BLaER1 (cell line): ENCODE measurements around the gene PPP6C.

Experiments
- H3K27ac ChIP-seq: shearing (Covaris generic); formaldehyde crosslinking; 2 replicates; pipeline ENCODE4 v1.8.1; 2022
- H3K27me3 ChIP-seq: shearing (Covaris generic); formaldehyde crosslinking; 2 replicates; pipeline ENCODE4 v1.8.1; 2022
- H3K36me3 ChIP-seq: shearing (Covaris generic); formaldehyde crosslinking; 2 replicates; pipeline ENCODE4 v1.8.1; 2022
- H3K4me1 ChIP-seq: shearing (Covaris generic); formaldehyde crosslinking; 2 replicates; pipeline ENCODE4 v1.8.1; 2022
- H3K4me2 ChIP-seq: shearing (Covaris generic); formaldehyde crosslinking; 2 replicates; pipeline ENCODE4 v1.8.1; 2022
- H3K4me3 ChIP-seq: shearing (Covaris generic); formaldehyde crosslinking; 2 replicates; pipeline ENCODE4 v1.8.1; 2022
- H3K9ac ChIP-seq: shearing (Covaris generic); formaldehyde crosslinking; 2 replicates; pipeline ENCODE4 v1.8.1; 2022
- H3K9me3 ChIP-seq: shearing (Covaris generic); formaldehyde crosslinking; 2 replicates; pipeline ENCODE4 v1.8.1; 2022
- H4K20me1 ChIP-seq: shearing (Covaris generic); formaldehyde crosslinking; 2 replicates; pipeline ENCODE4 v1.8.1; 2022
- Cebpa-rat ChIP-seq: shearing (Covaris generic); IDR thresholded peaks from 2 replicates; pipeline ENCODE4 v1.8.1; 2022

PPP6C gene

DNA sequence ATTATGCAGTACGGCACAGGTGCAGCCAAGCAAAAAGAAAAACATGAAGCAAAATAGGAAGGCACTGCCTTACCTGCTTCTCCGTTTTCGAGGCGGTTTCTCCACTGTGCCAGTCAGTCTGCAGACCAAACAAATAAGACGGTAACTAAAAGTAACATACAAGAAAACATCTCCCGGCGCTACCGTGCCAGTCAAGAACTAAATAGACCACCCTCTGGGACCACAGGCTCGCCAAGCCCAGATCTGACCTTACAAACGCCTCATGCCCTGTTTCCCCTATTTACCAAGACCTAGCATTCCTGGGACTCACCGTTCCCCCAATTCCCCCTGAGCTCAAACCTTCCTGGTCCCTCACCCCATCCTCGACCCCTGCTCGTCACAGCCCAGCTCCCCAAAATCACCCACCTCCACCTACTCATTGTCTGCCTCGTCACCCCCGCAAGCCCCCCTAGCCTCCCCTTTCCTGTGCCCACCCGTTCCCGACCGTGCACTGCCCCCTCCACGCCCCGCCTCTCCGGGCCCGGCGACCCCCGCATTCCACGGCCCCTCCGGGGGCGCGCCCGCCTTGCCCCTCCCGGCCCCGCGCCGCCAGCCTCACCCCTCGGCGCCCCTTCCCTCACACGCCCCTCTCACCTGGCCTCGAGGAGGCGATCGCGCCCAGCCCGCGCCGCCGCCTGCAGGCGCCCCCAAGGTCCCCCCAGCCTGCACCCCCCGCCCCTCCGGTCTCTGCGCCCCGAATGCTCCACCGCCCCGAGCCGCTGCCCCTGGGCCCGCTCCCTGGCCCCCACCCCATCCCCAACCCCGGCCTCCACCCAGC, 46.8 kb downstream of the PPP6C start:
- H3K27ac ChIP-seq, result peak overlapping the region; percentile 69
- TF ChIP-seq Cebpa-rat, result no peak
- peaks cover 33% of the 10 kb centered on the region for H3K4me1 ChIP-seq
- H3K4me3 ChIP-seq, result peak overlapping the region; percentile 75
- H3K9ac ChIP-seq, result peak overlapping the region; percentile 79
- no peaks in the 10 kb centered on the region for H3K27me3 ChIP-seq
- peaks cover 21% of the 10 kb centered on the region for H3K36me3 ChIP-seq
- no peaks in the 10 kb centered on the region for H3K9me3 ChIP-seq
- no peaks in the 10 kb centered on the region for H4K20me1 ChIP-seq
- H3K4me2 ChIP-seq, result peak overlapping the region; percentile 72

DNA sequence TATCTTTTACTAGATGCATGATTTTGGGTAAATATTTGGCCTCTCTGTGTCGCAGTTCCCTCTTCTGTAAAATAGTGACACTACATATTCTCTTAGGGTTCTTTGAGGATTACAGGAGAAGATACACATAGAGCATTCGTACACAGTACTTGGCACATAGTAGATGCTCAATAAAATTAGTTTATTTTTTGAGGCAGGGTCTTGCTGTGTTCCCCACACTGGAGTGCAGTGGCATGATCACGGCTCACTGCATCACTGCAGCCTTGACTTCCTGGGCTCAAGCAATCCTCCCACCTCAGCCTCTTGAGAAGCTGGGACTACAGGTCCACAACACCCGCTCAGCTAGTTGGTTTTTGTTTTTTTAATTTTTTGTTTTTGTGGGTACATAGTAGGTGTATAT, 47.9 kb downstream of the PPP6C start:
- Histone ChIP-seq H3K9me3 (no peaks in the 10 kb centered on the region), H3K27ac (no peak overlapping the region), H3K4me3 (0 out of 2 replicates have a peak overlapping the region, but pooled peaks have one; percentile 75), H3K4me2 (peak overlapping the region; percentile 72), H3K4me1 (peaks cover 33% of the 10 kb centered on the region), H3K9ac (no peak overlapping the region), H3K27me3 (no peaks in the 10 kb centered on the region), H4K20me1 (no peaks in the 10 kb centered on the region), H3K36me3 (peaks cover 21% of the 10 kb centered on the region)
- no peak for TF ChIP-seq Cebpa-rat

DNA sequence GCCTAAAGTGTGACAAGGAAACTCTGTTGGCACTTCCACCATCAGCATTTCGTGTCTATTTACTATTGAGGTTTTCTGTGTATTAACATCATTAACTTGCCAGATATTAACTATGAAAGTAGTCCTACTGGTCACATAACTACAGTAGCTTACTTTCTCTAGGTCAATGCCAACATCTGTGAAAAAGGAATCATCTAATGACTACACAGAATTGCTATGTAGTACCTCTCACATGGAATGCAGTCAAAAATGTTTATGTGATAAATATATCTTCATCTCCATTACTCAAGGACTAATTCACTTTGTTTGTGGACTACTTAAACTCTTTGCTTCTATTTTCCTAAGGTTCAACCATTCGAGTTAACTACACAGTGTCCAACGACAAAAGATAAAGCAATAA, 48.4 kb downstream of the PPP6C start:
- TF ChIP-seq Cebpa-rat, result no peak
- Histone ChIP-seq H3K4me2 (peak overlapping the region; percentile 72; the same call in 1 of the 2 replicates), H3K27ac (no peak overlapping the region), H3K9ac (no peak overlapping the region), H4K20me1 (no peaks in the 10 kb centered on the region), H3K4me3 (no peak overlapping the region), H3K4me1 (peaks cover 33% of the 10 kb centered on the region), H3K27me3 (no peaks in the 10 kb centered on the region), H3K36me3 (peaks cover 22% of the 10 kb centered on the region), H3K9me3 (no peaks in the 10 kb centered on the region)

DNA sequence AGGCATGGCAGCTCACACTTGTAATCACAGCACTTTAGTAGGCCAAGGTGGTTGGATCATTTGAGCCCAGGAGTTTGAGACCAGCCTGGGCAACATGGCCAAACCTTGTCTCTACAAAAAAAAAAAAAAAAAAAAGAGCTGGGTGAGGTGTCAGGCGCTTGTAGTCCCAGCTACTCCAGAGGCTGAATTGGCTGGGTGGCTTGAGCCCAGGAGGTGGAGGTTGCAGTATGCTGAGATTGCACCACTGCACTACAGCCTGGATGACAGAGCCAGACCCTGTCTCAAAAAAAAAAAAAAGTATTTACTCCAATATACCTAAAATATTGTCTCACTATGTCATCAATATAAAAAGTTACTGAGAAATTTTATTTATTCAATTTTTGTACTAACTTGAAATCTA, 49.0 kb downstream of the PPP6C start:
- H3K4me3 ChIP-seq, result no peak overlapping the region
- H3K4me2 ChIP-seq, result no peak overlapping the region

DNA sequence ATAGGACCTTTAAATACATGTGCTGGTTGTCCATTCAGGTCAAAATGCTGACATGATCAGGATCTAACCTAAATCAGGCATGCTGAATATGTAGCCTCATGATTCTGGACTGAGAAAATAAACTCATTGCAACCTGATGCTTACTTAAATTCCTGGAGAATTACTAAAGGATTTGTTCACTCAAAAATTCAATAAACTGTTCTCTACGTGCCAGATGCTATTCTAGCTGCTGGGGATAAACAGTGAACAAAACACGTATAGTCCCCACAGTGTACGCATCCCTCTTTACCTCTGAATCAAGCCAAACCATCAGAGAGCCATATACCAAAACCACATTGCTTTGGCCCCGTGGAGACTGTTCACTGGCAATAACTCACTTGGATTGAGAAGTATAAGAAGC, 52.4 kb downstream of the PPP6C start:
- no peak overlapping the region for H3K9ac ChIP-seq
- no peak for TF ChIP-seq Cebpa-rat
- H3K27ac ChIP-seq, result no peak overlapping the region
- no peak overlapping the region for H3K4me2 ChIP-seq
- H3K4me1 ChIP-seq, result peaks cover 19% of the 10 kb centered on the region
- H4K20me1 ChIP-seq, result no peaks in the 10 kb centered on the region
- no peak overlapping the region for H3K4me3 ChIP-seq
- no peaks in the 10 kb centered on the region for H3K27me3 ChIP-seq
- H3K9me3 ChIP-seq, result peaks cover 21% of the 10 kb centered on the region
- H3K36me3 ChIP-seq, result peaks cover 52% of the 10 kb centered on the region

More for the DNA sequence above, 49.0 kb downstream of the PPP6C start:
- no peak overlapping the region for H3K9ac ChIP-seq
- no peak overlapping the region for H3K27ac ChIP-seq
- H4K20me1 ChIP-seq, result no peaks in the 10 kb centered on the region
- peaks cover 29% of the 10 kb centered on the region for H3K36me3 ChIP-seq
- no peaks in the 10 kb centered on the region for H3K9me3 ChIP-seq
- TF ChIP-seq Cebpa-rat, result no peak
- H3K4me1 ChIP-seq, result peaks cover 28% of the 10 kb centered on the region
- no peaks in the 10 kb centered on the region for H3K27me3 ChIP-seq

DNA sequence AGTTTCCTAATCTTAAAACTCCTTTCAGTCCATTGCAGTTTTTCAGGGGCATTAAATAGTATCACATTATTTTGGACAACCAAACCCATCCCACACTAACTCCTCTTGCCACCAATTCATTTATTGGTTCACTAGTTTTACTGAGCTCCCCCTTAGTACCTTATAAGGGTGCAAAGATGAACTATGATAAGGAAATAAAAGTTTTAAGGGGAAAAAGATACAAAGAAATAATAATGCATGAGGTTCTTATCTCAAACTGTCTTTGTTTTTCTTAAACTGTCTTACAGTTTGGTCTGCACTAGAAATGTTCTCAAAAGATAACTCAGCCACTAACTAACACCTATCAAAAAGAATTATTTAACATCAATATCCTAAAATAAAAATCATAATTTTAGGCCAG, 54.6 kb downstream of the PPP6C start:
- no peak overlapping the region for H3K4me3 ChIP-seq
- H3K27ac ChIP-seq, result no peak overlapping the region
- H3K4me2 ChIP-seq, result no peak overlapping the region
- H4K20me1 ChIP-seq, result no peaks in the 10 kb centered on the region
- peaks cover 21% of the 10 kb centered on the region for H3K9me3 ChIP-seq
- H3K27me3 ChIP-seq, result no peaks in the 10 kb centered on the region
- no peak overlapping the region for H3K9ac ChIP-seq
- peaks cover 16% of the 10 kb centered on the region for H3K4me1 ChIP-seq
- TF ChIP-seq Cebpa-rat, result no peak
- peaks cover 45% of the 10 kb centered on the region for H3K36me3 ChIP-seq

DNA sequence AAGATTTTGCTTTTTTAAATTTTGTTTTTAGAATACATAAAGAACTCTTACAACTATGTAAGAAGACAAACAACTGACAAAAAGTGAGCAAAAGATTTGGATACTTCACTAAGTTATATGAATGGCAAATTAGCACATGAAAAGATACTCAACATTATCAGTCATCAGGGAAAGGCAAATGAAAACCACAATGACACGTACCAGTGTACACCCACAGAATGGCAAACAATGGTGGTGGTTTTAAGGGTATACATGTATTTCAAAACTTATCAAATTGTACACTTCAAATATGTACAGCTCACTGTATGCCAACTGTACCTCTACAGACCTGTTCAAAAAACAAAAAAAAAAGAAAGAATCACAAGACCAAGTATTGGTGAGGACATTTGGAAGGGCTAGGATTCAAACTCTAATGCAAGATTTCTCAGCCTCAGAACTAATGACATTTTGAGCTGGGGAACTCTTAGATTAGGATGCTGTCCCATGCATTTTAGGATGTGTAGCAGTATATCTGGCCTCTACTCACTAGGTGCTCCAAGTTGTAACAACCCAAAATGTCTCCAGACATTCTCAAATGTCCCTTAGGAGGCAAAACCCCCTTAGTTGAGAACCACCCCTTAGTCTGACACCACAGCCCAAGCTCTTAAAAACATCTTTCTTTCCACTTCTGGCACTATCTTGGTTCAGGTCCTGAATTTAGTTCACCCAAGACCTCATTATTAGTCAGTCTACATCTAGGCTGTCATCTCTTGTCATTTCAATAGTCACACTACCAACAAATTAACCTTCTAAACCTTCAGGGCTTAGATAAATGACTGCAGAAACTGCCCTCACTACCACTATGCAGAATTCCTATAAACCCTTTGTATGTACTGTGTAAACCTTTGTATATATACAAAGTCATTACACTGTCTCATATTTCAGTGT, 55.9 kb downstream of the PPP6C start:
- Histone ChIP-seq H3K4me1 (peaks cover 16% of the 10 kb centered on the region), H3K4me3 (no peak overlapping the region), H3K27me3 (no peaks in the 10 kb centered on the region), H3K36me3 (peaks cover 38% of the 10 kb centered on the region), H3K27ac (no peak overlapping the region), H3K4me2 (no peak overlapping the region), H3K9ac (no peak overlapping the region), H3K9me3 (peaks cover 21% of the 10 kb centered on the region), H4K20me1 (no peaks in the 10 kb centered on the region)
- no peak for TF ChIP-seq Cebpa-rat

DNA sequence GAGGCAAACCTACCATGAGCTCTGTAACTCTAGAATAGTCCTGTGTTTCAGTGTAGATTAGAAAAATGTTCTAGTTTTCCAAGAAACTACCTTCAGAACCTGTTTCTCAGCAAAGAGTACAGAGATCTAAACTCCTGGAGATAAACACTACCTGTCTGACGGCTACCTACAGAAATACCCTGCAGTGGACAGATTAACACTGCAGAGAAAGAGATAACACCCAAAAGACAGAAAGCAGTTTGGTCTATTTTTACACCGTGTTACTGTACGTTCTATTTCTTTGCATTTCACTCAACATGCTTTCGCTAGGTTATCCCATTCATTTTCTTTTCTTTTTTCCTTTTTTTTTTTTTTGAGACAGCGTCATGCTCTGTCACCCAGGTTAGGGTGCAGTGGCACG, 57.8 kb downstream of the PPP6C start:
- H3K9ac ChIP-seq, result 0 out of 2 replicates have a peak overlapping the region, but pooled peaks have one; percentile 22
- H3K4me2 ChIP-seq, result peak overlapping the region; percentile 65
- peaks cover 30% of the 10 kb centered on the region for H3K4me1 ChIP-seq
- H4K20me1 ChIP-seq, result no peaks in the 10 kb centered on the region
- peak overlapping the region; percentile 52 for H3K27ac ChIP-seq
- H3K27me3 ChIP-seq, result no peaks in the 10 kb centered on the region
- no peak for TF ChIP-seq Cebpa-rat
- peaks cover 36% of the 10 kb centered on the region; the same call in 1 of the 2 replicates for H3K36me3 ChIP-seq
- no peak overlapping the region for H3K4me3 ChIP-seq
- H3K9me3 ChIP-seq, result peaks cover 21% of the 10 kb centered on the region

DNA sequence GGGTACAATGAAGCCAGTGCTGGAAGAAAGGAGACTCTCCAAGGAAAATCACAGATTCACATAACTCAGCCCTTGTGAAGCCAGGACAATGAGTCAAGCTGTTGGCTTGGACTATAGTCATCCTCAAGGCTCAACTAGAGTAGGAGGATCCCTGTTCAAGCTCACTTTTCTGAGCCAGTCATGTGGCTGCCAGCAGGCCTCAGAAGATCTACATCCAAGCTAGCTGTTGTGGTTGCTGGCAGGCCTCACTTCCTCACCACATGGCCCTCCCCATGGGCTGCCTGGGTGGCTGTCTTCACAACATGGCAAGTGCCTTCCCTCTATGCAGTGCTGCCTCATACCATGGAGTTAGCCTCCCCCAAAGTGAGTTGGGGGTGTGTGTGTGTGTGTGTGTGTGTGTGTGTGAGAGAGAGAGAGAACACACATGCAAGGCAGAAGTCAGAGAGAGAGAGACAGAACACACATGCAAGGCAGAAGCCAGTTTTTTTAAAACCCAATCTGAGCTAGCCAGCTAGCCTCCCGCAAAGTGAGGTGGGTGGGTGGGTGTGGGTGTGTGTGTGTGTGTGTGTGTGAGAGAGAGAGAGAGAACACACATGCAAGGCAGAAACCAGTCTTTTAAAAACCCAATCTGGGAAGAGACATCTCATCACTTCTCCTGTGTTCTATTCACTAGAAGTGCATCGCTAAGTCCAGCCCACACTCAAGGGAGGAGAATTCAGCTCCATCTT, 63.4 kb downstream of the PPP6C start:
- Histone ChIP-seq H4K20me1 (no peaks in the 10 kb centered on the region), H3K9ac (peak overlapping the region; percentile 1; the same call in 1 of the 2 replicates), H3K4me1 (peaks cover 70% of the 10 kb centered on the region), H3K4me3 (no peak overlapping the region), H3K36me3 (peaks cover 21% of the 10 kb centered on the region; the same call in 1 of the 2 replicates), H3K4me2 (peak overlapping the region; percentile 63), H3K9me3 (no peaks in the 10 kb centered on the region), H3K27me3 (no peaks in the 10 kb centered on the region), H3K27ac (peak overlapping the region; percentile 52)
- no peak for TF ChIP-seq Cebpa-rat
